Endothelial cell (in vitro differentiated cells): Measurements from ENCODE around the gene MAP3K5. TPM values are rescaled to one million over a fixed set of nuclear protein-coding genes. Genes with fewer than 3 reads are reported as not detected.

ENCODE experiments used
- DNase-seq: peaks from one replicate; pipeline ENCODE4 v3.0.0; 2021; ENCODE audit warnings: low spot score
- H3K27ac Mint-ChIP-seq: one replicate; pipeline ENCODE4 v1.8.0; 2021; ENCODE audit warnings: mixed read lengths, inconsistent platforms; ENCODE audit not compliant: unreplicated experiment
- H3K27me3 Mint-ChIP-seq: one replicate; pipeline ENCODE4 v1.8.0; 2021; ENCODE audit warnings: mild to moderate bottlenecking, moderate library complexity, mixed read lengths, inconsistent platforms; ENCODE audit not compliant: unreplicated experiment
- H3K36me3 Mint-ChIP-seq: one replicate; pipeline ENCODE4 v1.8.0; 2021; ENCODE audit warnings: mild to moderate bottlenecking, low read depth, mixed read lengths, inconsistent platforms; ENCODE audit not compliant: unreplicated experiment
- H3K4me1 Mint-ChIP-seq: one replicate; pipeline ENCODE4 v1.8.0; 2021; ENCODE audit warnings: mild to moderate bottlenecking, mixed read lengths, inconsistent platforms; ENCODE audit not compliant: unreplicated experiment
- H3K4me3 Mint-ChIP-seq: one replicate; pipeline ENCODE4 v1.8.0; 2021; ENCODE audit warnings: mild to moderate bottlenecking, mixed read lengths, inconsistent platforms; ENCODE audit not compliant: unreplicated experiment
- H3K9me3 Mint-ChIP-seq: one replicate; pipeline ENCODE4 v1.8.0; 2021; ENCODE audit warnings: mixed read lengths, inconsistent platforms; ENCODE audit not compliant: unreplicated experiment
- total RNA-seq: library from RNA; stranded (reverse); fragmentation: NEBNext Ultra II Directional; extraction: Animal tissue kit (Norgen Biotek cat#: 25700); gene quantifications from one replicate; pipeline ENCODE4 v1.2.1, GENCODE V29; 2021; ENCODE audit not compliant: unreplicated experiment
- TF ChIP-seq, protein P1 (sequence below): fragments of 200-600 bp; sonication (generic); IDR thresholded peaks from one replicate; pipeline ENCODE4 v1.5.0; 2021; ENCODE audit warnings: antibody characterized with exemption; ENCODE audit not compliant: unreplicated experiment

The MAP3K5 gene
- total RNA-seq, 1 donor from 2014 or later, result 0.33 TPM

DNA sequence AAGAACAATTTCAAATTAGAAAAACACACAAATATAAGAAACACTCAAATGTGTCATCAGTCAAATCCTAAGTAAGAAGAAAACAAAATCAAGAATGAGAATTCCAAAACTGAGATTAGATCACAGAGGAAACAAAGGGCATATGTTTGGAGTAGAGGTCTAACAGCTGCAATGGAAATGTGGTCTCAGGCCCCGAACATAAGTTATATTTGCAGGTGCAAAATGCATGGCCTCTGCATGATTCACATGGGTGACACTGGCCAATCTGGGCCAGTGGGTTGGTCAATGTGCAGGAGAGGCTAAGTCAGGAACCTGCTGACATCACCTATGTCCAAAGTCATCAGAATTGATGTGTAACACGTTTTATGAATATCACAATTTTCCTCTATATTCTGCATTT lies 133.6 kb downstream of the MAP3K5 start:
- no peak overlapping the region for H3K4me3 Mint-ChIP-seq
- TF ChIP-seq, protein P1, sequence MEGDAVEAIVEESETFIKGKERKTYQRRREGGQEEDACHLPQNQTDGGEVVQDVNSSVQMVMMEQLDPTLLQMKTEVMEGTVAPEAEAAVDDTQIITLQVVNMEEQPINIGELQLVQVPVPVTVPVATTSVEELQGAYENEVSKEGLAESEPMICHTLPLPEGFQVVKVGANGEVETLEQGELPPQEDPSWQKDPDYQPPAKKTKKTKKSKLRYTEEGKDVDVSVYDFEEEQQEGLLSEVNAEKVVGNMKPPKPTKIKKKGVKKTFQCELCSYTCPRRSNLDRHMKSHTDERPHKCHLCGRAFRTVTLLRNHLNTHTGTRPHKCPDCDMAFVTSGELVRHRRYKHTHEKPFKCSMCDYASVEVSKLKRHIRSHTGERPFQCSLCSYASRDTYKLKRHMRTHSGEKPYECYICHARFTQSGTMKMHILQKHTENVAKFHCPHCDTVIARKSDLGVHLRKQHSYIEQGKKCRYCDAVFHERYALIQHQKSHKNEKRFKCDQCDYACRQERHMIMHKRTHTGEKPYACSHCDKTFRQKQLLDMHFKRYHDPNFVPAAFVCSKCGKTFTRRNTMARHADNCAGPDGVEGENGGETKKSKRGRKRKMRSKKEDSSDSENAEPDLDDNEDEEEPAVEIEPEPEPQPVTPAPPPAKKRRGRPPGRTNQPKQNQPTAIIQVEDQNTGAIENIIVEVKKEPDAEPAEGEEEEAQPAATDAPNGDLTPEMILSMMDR, result no peak
- peaks cover 2% of the 10 kb centered on the region for H3K27me3 Mint-ChIP-seq
- no peaks in the 10 kb centered on the region for H3K4me1 Mint-ChIP-seq
- no peaks in the 10 kb centered on the region for H3K9me3 Mint-ChIP-seq
- no peaks in the 10 kb centered on the region for H3K36me3 Mint-ChIP-seq
- no peak overlapping the region for H3K27ac Mint-ChIP-seq
- DNase-seq, result no peak

DNA sequence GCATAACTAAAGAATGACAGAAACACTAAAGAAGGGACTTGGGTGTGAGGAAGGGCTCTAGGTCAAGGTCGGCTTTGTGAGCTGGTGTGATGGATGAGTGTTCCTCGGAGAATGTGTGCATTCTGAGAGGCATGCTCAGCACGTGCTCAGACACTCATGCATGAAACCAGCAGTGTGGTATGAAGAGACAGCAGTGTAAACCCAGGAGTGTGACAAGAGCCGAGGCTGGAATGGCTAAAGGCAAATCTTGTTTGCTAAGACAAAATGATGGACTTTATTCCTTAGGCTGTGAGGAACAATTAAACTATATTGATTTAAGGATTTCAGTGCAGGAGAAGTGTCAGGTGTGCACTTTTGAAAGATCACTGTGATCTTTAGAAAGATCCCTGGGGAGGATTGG lies 134.6 kb downstream of the MAP3K5 start:
- no peak overlapping the region for H3K27ac Mint-ChIP-seq
- H3K27me3 Mint-ChIP-seq, result peaks cover 2% of the 10 kb centered on the region
- no peaks in the 10 kb centered on the region for H3K36me3 Mint-ChIP-seq
- no peak overlapping the region for H3K4me3 Mint-ChIP-seq
- no peak for DNase-seq
- TF ChIP-seq, protein P1, result no peak
- H3K9me3 Mint-ChIP-seq, result no peaks in the 10 kb centered on the region
- no peaks in the 10 kb centered on the region for H3K4me1 Mint-ChIP-seq

DNA sequence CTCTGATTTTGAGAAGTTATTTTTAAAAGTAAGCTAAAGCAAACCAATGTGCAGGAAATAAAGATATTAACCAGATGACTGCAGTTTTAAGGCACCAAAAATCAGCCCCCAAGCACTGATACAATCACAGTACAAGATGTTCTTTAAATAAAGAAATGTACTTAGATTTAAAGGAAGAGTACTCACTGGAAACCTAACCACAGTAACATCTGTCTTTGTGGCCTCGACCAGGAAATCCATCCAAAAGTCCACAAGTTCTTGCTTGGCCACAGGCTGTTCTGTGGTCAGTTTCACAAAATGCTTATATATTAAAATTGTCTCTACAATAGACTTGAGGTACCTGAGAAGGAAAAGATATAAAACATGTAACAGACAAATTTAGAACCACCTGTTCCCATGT lies 136.2 kb downstream of the MAP3K5 start:
- Mint-ChIP-seq H3K27me3 (no peaks in the 10 kb centered on the region), H3K36me3 (no peaks in the 10 kb centered on the region), H3K4me3 (no peak overlapping the region), H3K27ac (no peak overlapping the region), H3K9me3 (no peaks in the 10 kb centered on the region), H3K4me1 (no peaks in the 10 kb centered on the region)
- DNase-seq, result no peak
- TF ChIP-seq, protein P1, result no peak

DNA sequence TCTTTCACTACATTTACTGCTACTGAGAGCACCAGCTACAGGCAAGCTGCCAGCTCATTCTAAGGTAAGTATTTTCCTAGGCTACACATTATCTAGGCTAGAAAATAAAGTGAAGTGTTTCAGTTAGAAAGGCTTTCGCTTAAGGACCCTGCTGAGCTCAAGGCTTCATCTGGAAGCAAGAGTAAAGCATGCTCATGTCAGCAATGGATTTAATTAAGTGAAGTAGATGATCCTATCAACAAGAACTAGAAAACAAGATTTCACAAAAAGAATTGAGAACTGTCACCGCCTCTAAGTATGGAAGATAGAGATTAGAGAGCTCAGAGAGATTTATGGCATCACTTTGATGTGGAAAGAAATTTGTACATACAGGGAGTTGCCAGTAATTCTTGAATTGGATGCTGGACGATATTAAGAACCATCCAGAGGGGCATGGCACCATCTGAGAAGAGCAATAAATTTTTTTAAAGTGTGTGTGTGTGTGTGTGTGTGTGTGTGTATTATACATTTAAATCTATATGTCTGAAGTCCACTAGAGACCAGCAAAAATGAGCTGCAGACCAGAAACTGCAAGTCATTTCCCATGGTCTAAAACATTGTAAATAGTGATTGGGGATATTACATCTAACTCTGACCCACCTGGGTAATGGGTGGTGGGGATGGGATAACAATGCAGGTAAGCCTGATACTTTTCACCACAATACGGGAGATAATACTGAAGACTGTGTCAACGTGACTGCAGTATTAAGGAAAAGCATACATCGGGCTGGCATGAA lies 136.8 kb downstream of the MAP3K5 start:
- TF ChIP-seq, protein P1, result no peak
- no peak overlapping the region for H3K4me3 Mint-ChIP-seq
- H3K27me3 Mint-ChIP-seq, result no peaks in the 10 kb centered on the region
- no peak overlapping the region for H3K27ac Mint-ChIP-seq
- no peaks in the 10 kb centered on the region for H3K9me3 Mint-ChIP-seq
- H3K4me1 Mint-ChIP-seq, result no peaks in the 10 kb centered on the region
- H3K36me3 Mint-ChIP-seq, result no peaks in the 10 kb centered on the region
- DNase-seq, result no peak

DNA sequence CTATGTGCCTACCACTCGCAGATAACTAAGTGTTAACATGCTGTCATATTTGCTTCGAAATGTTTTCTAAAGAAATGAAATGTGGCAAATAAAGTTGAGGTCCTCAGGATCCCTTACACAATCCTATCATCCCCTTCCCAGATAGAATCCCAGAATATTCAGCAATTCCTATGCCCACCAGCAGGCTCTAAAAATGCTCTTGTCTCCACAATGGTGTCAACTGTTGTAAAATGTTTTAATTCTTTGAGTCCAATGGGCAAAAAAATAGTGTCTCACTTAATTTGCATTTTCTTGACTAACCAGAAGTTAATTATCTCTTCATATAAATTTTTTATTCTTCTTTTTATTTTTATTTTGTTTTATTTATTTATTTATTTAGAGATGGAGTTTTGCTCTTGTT lies 138.2 kb downstream of the MAP3K5 start:
- no peak overlapping the region for H3K4me3 Mint-ChIP-seq
- no peaks in the 10 kb centered on the region for H3K27me3 Mint-ChIP-seq
- no peak overlapping the region for H3K27ac Mint-ChIP-seq
- TF ChIP-seq, protein P1, result peak; percentile 51
- H3K36me3 Mint-ChIP-seq, result no peaks in the 10 kb centered on the region
- no peaks in the 10 kb centered on the region for H3K4me1 Mint-ChIP-seq
- DNase-seq, result no peak
- no peaks in the 10 kb centered on the region for H3K9me3 Mint-ChIP-seq
